Measurements from ENCODE around the gene TRAP1.

The TRAP1 gene

DNA sequence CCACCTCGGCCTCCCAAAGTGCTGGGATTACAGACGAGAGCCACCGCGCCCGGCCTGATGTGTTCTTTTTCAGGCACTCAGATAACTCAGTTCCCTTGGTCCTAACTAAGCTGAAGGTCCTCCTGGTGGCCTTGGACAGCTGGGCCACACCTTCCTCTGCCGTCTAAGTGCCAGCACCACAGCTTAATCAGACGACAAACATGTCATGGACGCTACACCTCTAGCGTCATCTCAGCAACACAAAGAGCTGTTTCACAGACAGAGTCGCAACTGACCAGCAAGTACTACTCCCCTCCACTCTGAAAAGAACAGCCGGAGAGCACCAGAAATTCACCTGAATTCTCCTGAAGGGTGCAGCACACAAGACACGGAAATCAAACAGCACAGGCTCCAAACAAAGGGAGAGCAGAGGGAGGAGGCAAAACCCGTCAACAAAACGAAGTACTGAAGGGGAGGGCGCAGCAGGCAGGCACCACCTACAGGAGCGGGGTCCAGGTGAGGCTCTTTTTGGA, 4.4 kb downstream of the TRAP1 start:
- H3K9me3 ChIP-seq (ENCODE audit: insufficient read depth, low read length): no peaks in the 10 kb centered on the region
- H3K27me3 ChIP-seq (ENCODE audit: insufficient read depth, insufficient read length): no peaks in the 10 kb centered on the region
- H3K36me3 ChIP-seq (ENCODE audit: insufficient read depth, insufficient read length, low read length): peaks cover 50% of the 10 kb centered on the region
- H3K4me3 ChIP-seq (ENCODE audit: insufficient read length, low read depth): no peak overlapping the region
- no peak for TF ChIP-seq SUZ12 (IDR thresholded peaks at IDR 0.05; ENCODE audit: extremely low read depth, insufficient read depth, insufficient read length)
- TF ChIP-seq ZNF274 (IDR thresholded peaks at IDR 0.05; ENCODE audit: low read depth, low read length): no peak
- no peak for TF ChIP-seq YY1 (IDR thresholded peaks at IDR 0.05; ENCODE audit: insufficient read depth, insufficient read length)
- H3K9ac ChIP-seq (ENCODE audit: insufficient read length, low read depth): peak overlapping the region; percentile 63
- peaks cover 19% of the 10 kb centered on the region for H3K4me1 ChIP-seq (ENCODE audit: insufficient read depth, insufficient read length)
- no peak for DNase-seq (ENCODE audit: low read depth, low spot score)

DNA sequence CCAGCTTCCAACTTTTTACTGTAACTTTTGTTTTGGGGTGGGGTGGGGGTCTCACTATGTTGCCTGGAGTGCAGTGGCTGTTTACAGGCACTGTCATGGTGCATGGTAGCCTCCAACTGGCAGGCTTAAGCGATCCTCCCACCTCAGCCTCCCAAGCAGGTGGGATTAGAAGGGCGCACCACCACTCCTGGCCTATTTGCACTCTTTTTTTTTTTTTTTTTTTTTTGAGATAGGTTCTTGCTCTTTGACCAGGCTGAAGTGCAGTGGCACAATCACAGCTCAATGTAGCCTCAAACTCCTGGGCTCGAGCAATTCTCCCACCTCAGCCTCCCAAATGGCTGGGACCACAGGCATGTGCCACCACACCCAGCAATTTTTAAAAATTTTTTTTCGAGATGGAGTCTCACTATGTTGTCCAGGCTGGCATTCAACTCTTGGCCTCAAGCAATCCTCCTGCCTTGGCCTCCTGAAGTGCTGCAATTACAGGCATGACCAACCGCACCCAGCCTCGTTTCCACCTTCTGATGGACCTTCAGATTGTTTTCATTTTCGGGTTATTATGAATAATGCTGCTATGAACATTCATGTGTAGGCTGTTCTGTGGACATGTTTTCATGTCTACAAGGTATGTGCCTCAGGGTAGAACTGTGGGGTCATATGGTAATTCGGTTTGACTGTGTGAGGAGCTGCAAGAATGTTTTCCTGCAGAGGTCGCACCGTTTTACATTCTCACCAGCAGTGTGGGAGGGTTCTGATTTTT, 10.9 kb downstream of the TRAP1 start:
- Histone ChIP-seq H3K36me3 (ENCODE audit: insufficient read depth, insufficient read length, low read length) (peaks cover 47% of the 10 kb centered on the region), H3K9ac (ENCODE audit: insufficient read length, low read depth) (no peak overlapping the region), H3K27me3 (ENCODE audit: insufficient read depth, insufficient read length) (no peaks in the 10 kb centered on the region), H3K4me1 (ENCODE audit: insufficient read depth, insufficient read length) (peaks cover 2% of the 10 kb centered on the region), H3K4me3 (ENCODE audit: insufficient read length, low read depth) (no peak overlapping the region), H3K9me3 (ENCODE audit: insufficient read depth, low read length) (no peaks in the 10 kb centered on the region)
- DNase-seq (ENCODE audit: low read depth, low spot score): no peak
- TF ChIP-seq ZNF274 (IDR thresholded peaks at IDR 0.05; ENCODE audit: low read depth, low read length): no peak
- no peak for TF ChIP-seq SUZ12 (IDR thresholded peaks at IDR 0.05; ENCODE audit: extremely low read depth, insufficient read depth, insufficient read length)
- TF ChIP-seq YY1 (IDR thresholded peaks at IDR 0.05; ENCODE audit: insufficient read depth, insufficient read length): no peak

DNA sequence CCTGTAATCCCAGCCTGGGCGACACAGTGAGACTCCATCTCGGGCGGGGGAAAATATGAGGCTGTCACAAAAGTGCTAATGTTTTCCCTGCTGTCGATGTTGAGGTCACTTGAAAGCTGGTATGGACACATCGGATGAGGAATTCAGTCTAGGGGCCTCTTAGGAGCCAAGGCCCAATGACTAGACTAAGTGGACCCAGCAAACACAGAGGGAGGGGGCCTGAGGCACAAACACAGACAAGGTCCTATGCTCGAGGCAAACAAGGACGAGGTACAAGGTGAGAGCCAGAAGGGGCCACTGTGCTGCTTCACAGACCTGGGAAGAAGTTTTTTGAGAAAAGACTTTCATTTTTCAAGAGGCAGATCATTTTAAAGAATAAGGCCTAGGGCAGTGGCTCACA, 15.2 kb downstream of the TRAP1 start:
- no peak for DNase-seq (ENCODE audit: low read depth, low spot score)
- H3K27me3 ChIP-seq (ENCODE audit: insufficient read depth, insufficient read length): no peaks in the 10 kb centered on the region
- no peaks in the 10 kb centered on the region for H3K9me3 ChIP-seq (ENCODE audit: insufficient read depth, low read length)
- H3K36me3 ChIP-seq (ENCODE audit: insufficient read depth, insufficient read length, low read length): peaks cover 29% of the 10 kb centered on the region
- TF ChIP-seq ZNF274 (IDR thresholded peaks at IDR 0.05; ENCODE audit: low read depth, low read length): no peak
- TF ChIP-seq YY1 (IDR thresholded peaks at IDR 0.05; ENCODE audit: insufficient read depth, insufficient read length): no peak
- no peak for TF ChIP-seq SUZ12 (IDR thresholded peaks at IDR 0.05; ENCODE audit: extremely low read depth, insufficient read depth, insufficient read length)
- H3K4me3 ChIP-seq (ENCODE audit: insufficient read length, low read depth): no peak overlapping the region
- H3K9ac ChIP-seq (ENCODE audit: insufficient read length, low read depth): no peak overlapping the region
- H3K4me1 ChIP-seq (ENCODE audit: insufficient read depth, insufficient read length): peaks cover 2% of the 10 kb centered on the region

DNA sequence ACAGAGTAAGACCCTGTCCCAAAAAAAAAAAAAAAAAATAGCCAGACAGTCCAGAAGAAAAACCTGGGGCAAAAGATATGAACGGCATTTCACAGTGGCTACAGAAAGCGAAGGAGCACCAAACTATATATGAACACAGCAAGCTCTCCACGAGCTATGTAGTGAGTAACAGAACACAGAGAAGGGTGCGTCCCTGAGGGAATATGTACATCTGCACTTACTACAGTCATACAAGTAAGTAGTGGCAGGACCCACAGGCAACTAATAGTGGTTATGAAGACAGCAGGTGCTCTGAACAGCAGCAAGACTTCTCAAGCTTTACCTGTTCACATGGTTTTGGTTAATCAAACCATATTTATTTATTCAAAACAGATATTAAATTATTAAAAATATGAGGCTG, 15.8 kb downstream of the TRAP1 start:
- Histone ChIP-seq H3K4me1 (ENCODE audit: insufficient read depth, insufficient read length) (peaks cover 2% of the 10 kb centered on the region), H3K9me3 (ENCODE audit: insufficient read depth, low read length) (no peaks in the 10 kb centered on the region), H3K36me3 (ENCODE audit: insufficient read depth, insufficient read length, low read length) (peaks cover 27% of the 10 kb centered on the region), H3K27me3 (ENCODE audit: insufficient read depth, insufficient read length) (no peaks in the 10 kb centered on the region), H3K9ac (ENCODE audit: insufficient read length, low read depth) (no peak overlapping the region), H3K4me3 (ENCODE audit: insufficient read length, low read depth) (no peak overlapping the region)
- no peak for DNase-seq (ENCODE audit: low read depth, low spot score)
- TF ChIP-seq ZNF274 (IDR thresholded peaks at IDR 0.05; ENCODE audit: low read depth, low read length) (no peak), YY1 (IDR thresholded peaks at IDR 0.05; ENCODE audit: insufficient read depth, insufficient read length) (no peak), SUZ12 (IDR thresholded peaks at IDR 0.05; ENCODE audit: extremely low read depth, insufficient read depth, insufficient read length) (no peak)

DNA sequence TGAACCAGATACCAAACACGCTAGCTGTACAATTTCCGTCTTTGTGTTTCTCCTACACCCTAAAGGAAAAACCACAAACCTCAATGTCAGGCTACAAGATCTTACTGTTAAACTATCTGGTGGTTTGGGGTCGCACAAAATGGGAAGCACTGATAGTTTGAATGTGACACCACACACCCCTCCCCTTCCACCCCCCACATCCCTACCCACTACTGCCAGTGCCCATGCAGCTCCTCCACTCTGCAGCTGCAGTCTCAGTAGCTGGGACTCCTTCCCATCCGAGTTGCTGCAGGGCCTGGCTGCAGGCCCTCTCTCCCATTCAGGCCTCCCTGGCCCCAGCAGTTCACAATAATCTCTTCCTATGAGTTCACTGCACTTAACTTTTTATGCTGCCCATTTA, 18.4 kb downstream of the TRAP1 start:
- no peak overlapping the region for H3K9ac ChIP-seq (ENCODE audit: insufficient read length, low read depth)
- no peaks in the 10 kb centered on the region for H3K27me3 ChIP-seq (ENCODE audit: insufficient read depth, insufficient read length)
- H3K36me3 ChIP-seq (ENCODE audit: insufficient read depth, insufficient read length, low read length): peaks cover 32% of the 10 kb centered on the region
- peaks cover 2% of the 10 kb centered on the region for H3K4me1 ChIP-seq (ENCODE audit: insufficient read depth, insufficient read length)
- no peaks in the 10 kb centered on the region for H3K9me3 ChIP-seq (ENCODE audit: insufficient read depth, low read length)
- no peak for DNase-seq (ENCODE audit: low read depth, low spot score)
- H3K4me3 ChIP-seq (ENCODE audit: insufficient read length, low read depth): no peak overlapping the region
- no peak for TF ChIP-seq SUZ12 (IDR thresholded peaks at IDR 0.05; ENCODE audit: extremely low read depth, insufficient read depth, insufficient read length)
- TF ChIP-seq ZNF274 (IDR thresholded peaks at IDR 0.05; ENCODE audit: low read depth, low read length): no peak
- no peak for TF ChIP-seq YY1 (IDR thresholded peaks at IDR 0.05; ENCODE audit: insufficient read depth, insufficient read length)

DNA sequence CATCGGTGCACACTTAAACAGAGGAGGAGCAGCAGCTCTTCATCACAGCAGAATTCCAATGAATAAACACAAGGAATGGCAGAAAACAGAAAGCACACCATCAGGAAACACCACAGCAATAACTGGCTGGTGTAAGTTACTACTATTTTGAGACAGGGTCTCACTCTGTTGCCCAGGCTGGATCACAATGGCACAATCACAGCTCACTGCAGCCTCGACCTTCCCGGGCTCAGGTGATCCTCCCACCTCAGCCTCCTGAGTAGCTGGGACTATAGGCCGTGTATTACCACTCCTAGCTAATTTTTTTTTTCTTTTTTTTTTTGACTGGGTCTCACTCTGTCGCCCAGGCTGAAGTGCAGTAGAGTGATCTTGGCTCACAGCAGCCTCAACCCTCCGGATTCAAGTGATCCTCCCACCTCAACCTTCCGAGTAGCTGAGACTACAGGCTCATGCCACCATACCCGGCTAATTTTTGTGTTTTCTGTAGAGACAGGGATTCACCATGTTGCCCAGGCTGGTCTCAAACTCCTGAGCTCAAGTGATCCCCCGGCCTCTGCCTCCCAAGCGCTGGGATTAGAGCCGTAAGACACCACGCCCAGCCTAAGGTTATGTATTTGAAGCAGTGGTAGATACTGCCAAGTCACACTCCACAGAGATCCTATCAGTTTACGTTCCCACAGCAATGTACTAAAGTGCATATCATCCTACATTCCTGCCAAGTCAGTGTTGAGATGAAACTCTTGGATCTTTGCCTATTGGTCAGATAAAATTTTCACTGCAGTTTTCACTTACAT, 20.7 kb downstream of the TRAP1 start:
- Histone ChIP-seq H3K27me3 (ENCODE audit: insufficient read depth, insufficient read length) (no peaks in the 10 kb centered on the region), H3K4me3 (ENCODE audit: insufficient read length, low read depth) (no peak overlapping the region), H3K4me1 (ENCODE audit: insufficient read depth, insufficient read length) (peaks cover 2% of the 10 kb centered on the region), H3K36me3 (ENCODE audit: insufficient read depth, insufficient read length, low read length) (peaks cover 28% of the 10 kb centered on the region), H3K9ac (ENCODE audit: insufficient read length, low read depth) (no peak overlapping the region), H3K9me3 (ENCODE audit: insufficient read depth, low read length) (no peaks in the 10 kb centered on the region)
- DNase-seq (ENCODE audit: low read depth, low spot score): no peak
- TF ChIP-seq YY1 (IDR thresholded peaks at IDR 0.05; ENCODE audit: insufficient read depth, insufficient read length) (no peak), ZNF274 (IDR thresholded peaks at IDR 0.05; ENCODE audit: low read depth, low read length) (no peak), SUZ12 (IDR thresholded peaks at IDR 0.05; ENCODE audit: extremely low read depth, insufficient read depth, insufficient read length) (no peak)
